H1 (cell line): ENCODE results near the gene SLC47A2. TPM values are rescaled to one million over a fixed set of nuclear protein-coding genes. Genes with fewer than 3 reads are reported as not detected.
A peak's percentile ranks its signal among the peaks of the same experiment; 100 is the strongest.

Experiments used
- CTCF ChIA-PET: fragments of 300-600 bp; sonication (Branson Sonifier 250); formaldehyde crosslinking; loops from one replicate; lab custom pipeline; 2021; ENCODE audit not compliant: partially characterized antibody; lab: Charles Lee
- POLR2A ChIA-PET: fragments of 300-600 bp; sonication (Branson Sonifier 250); formaldehyde crosslinking; loops from one replicate; lab custom pipeline; 2021; ENCODE audit warnings: inconsistent platforms; ENCODE audit not compliant: partially characterized antibody; lab: Charles Lee
- DNase-seq, 2 experiments: peaks; one replicate each; pipeline versions ENCODE4 v3.0.0 to v3.0.0-alpha.2; 2010 to 2022; ENCODE audit warnings: low spot score in 2 of 2, low read depth in 1 of 2, mixed read lengths in 1 of 2
- FAIRE-seq: peaks from 2 replicates; lab custom pipeline; 2011; peaks lifted over from hg19 to GRCh38; lab: Jason Lieb, UNC
- H2AFZ ChIP-seq: 2 replicates; pipeline ENCODE4 v1.8.1; 2012; ENCODE audit warnings: low read length, inconsistent platforms
- H2AK5ac ChIP-seq: 2 replicates; pipeline ENCODE4 v1.6.1; 2013; ENCODE audit warnings: low read depth, low read length
- H2BK120ac ChIP-seq: replicated peaks from 2 replicates; pipeline ENCODE3; 2013; ENCODE audit warnings: low read depth, low read length, inconsistent platforms
- H2BK12ac ChIP-seq: 2 replicates; pipeline ENCODE4 v1.6.1; 2013; ENCODE audit warnings: low read depth, low read length
- H2BK15ac ChIP-seq: 2 replicates; pipeline ENCODE4 v1.6.1; 2013; ENCODE audit warnings: low read length
- H2BK20ac ChIP-seq: 2 replicates; pipeline ENCODE4 v1.6.1; 2013; ENCODE audit warnings: low read length
- H2BK5ac ChIP-seq: 2 replicates; pipeline ENCODE4 v1.6.1; 2013; ENCODE audit warnings: low read depth, low read length
- H3K14ac ChIP-seq: 2 replicates; pipeline ENCODE4 v1.6.1; 2013; ENCODE audit warnings: inconsistent platforms; ENCODE audit not compliant: insufficient read length
- H3K18ac ChIP-seq: 2 replicates; pipeline ENCODE4 v1.6.1; 2013; ENCODE audit warnings: low read length; ENCODE audit errors: extremely low read depth
- H3K23ac ChIP-seq: 2 replicates; pipeline ENCODE4 v1.6.1; 2013; ENCODE audit warnings: inconsistent platforms; ENCODE audit not compliant: insufficient read length
- H3K23me2 ChIP-seq: 2 replicates; pipeline ENCODE4 v1.6.1; 2013; ENCODE audit warnings: low read depth, low read length
- H3K27ac ChIP-seq: 2 replicates; pipeline ENCODE4 v1.6.1; 2011; ENCODE audit warnings: low read depth, low read length, inconsistent platforms
- H3K27me3 ChIP-seq, 4 experiments: replicated peaks in 1 of 4; 1 replicate in 1 of 4; 2 replicates in 3 of 4; pipeline versions ENCODE4 v1.6.1 to v1.8.1; 2011 to 2013; ENCODE audit warnings: low read length in 3 of 4, mild to moderate bottlenecking in 3 of 4, inconsistent platforms in 2 of 4, mixed read lengths in 2 of 4, moderate library complexity in 1 of 4; ENCODE audit not compliant: control insufficient read depth in 3 of 4, insufficient read depth in 3 of 4; ENCODE audit errors: extremely low read depth in 1 of 4
- H3K36me3 ChIP-seq, 4 experiments: 2 replicates each; pipeline versions ENCODE4 v1.6.1 to v1.8.1; 2011 to 2013; ENCODE audit warnings: mild to moderate bottlenecking in 4 of 4, low read length in 3 of 4, moderate library complexity in 2 of 4, control low read depth in 1 of 4, inconsistent platforms in 1 of 4; ENCODE audit not compliant: insufficient read depth in 4 of 4, control insufficient read depth in 2 of 4
- H3K4ac ChIP-seq: replicated peaks from 2 replicates; pipeline ENCODE3; 2013; ENCODE audit warnings: low read length, low read depth, mixed read lengths, inconsistent platforms; ENCODE audit not compliant: insufficient read length
- H3K4me1 ChIP-seq, 4 experiments: replicated peaks in 1 of 4; 1 replicate in 1 of 4; 2 replicates in 3 of 4; pipeline versions ENCODE4 v1.6.1 to v1.8.1; 2011 to 2013; ENCODE audit warnings: low read length in 3 of 4, inconsistent platforms in 2 of 4, mixed read lengths in 1 of 4; ENCODE audit not compliant: insufficient read depth in 4 of 4, control insufficient read depth in 3 of 4
- H3K4me2 ChIP-seq, 2 experiments: 2 replicates each; pipeline versions ENCODE4 v1.6.1 to v1.8.1; 2011 to 2013; ENCODE audit warnings: low read depth in 2 of 2, low read length in 2 of 2, control low read depth in 1 of 2, inconsistent platforms in 1 of 2, mild to moderate bottlenecking in 1 of 2; ENCODE audit not compliant: insufficient read depth in 1 of 2
- H3K4me3 ChIP-seq, 4 experiments: fragments of 200-600, 300-600 bp in 1 of 4; sonication (generic), shearing (Covaris generic), sonication (Bioruptor Twin) in 1 of 4; 2 replicates each; pipeline versions ENCODE4 v1.5.1 to v1.8.1; 2011 to 2016; ENCODE audit warnings: low read length in 4 of 4, low read depth in 3 of 4, control low read depth in 2 of 4, inconsistent platforms in 2 of 4, mild to moderate bottlenecking in 2 of 4, mixed read lengths in 1 of 4, moderate library complexity in 1 of 4; ENCODE audit not compliant: insufficient read depth in 2 of 4; ENCODE audit errors: extremely low read depth in 1 of 4
- H3K56ac ChIP-seq: replicated peaks from 2 replicates; pipeline ENCODE3; 2013; ENCODE audit warnings: low read depth, mild to moderate bottlenecking, mixed read lengths, low read length, inconsistent platforms; ENCODE audit not compliant: insufficient read length
- H3K79me1 ChIP-seq: 2 replicates; pipeline ENCODE4 v1.6.1; 2013; ENCODE audit warnings: low read depth, low read length, control low read depth
- H3K79me2 ChIP-seq, 2 experiments: 2 replicates each; pipeline versions ENCODE4 v1.6.1 to v1.8.1; 2012 to 2013; ENCODE audit warnings: low read length in 2 of 2, mild to moderate bottlenecking in 2 of 2, inconsistent platforms in 1 of 2; ENCODE audit not compliant: insufficient read depth in 2 of 2, control insufficient read depth in 1 of 2
- H3K9ac ChIP-seq, 4 experiments: replicated peaks in 1 of 4; 1 replicate in 1 of 4; 2 replicates in 3 of 4; pipeline versions ENCODE4 v1.6.1 to v1.8.1; 2011 to 2013; ENCODE audit warnings: low read depth in 3 of 4, low read length in 3 of 4, control low read depth in 2 of 4, mild to moderate bottlenecking in 2 of 4, moderate library complexity in 2 of 4, inconsistent platforms in 1 of 4; ENCODE audit errors: extremely low read depth in 1 of 4
- H3K9me3 ChIP-seq, 2 experiments: 2 replicates each; pipeline versions ENCODE4 v1.6.1 to v1.8.1; 2012 to 2013; ENCODE audit warnings: mild to moderate bottlenecking in 2 of 2, moderate library complexity in 2 of 2, control low read depth in 1 of 2, inconsistent platforms in 1 of 2, low read depth in 1 of 2, low read length in 1 of 2, mixed read lengths in 1 of 2; ENCODE audit not compliant: insufficient read depth in 2 of 2
- H4K20me1 ChIP-seq, 2 experiments: replicated peaks in 1 of 2; 2 replicates each; pipeline versions ENCODE3 to v1.8.1; 2011 to 2013; ENCODE audit warnings: inconsistent platforms in 2 of 2, low read length in 2 of 2, mild to moderate bottlenecking in 1 of 2; ENCODE audit not compliant: insufficient read depth in 2 of 2, control insufficient read depth in 1 of 2
- H4K5ac ChIP-seq: 2 replicates; pipeline ENCODE4 v1.6.1; 2013; ENCODE audit warnings: low read length, low read depth, mixed read lengths, inconsistent platforms; ENCODE audit not compliant: insufficient read length
- H4K8ac ChIP-seq: 2 replicates; pipeline ENCODE4 v1.8.0; 2013; ENCODE audit warnings: mild to moderate bottlenecking, moderate library complexity, low read length, inconsistent platforms; ENCODE audit not compliant: insufficient read depth; ENCODE audit errors: extremely low read depth
- H4K91ac ChIP-seq: replicated peaks from 2 replicates; pipeline ENCODE3; 2013; ENCODE audit warnings: low read length, mixed read lengths, inconsistent platforms; ENCODE audit not compliant: insufficient read length
- ASH2L ChIP-seq: fragments of 200-600, 300-600 bp; sonication (generic); IDR thresholded peaks from one replicate; pipeline ENCODE4 v1.7.1; 2017; ENCODE audit warnings: low read length
- CHD2 ChIP-seq: IDR thresholded peaks from 2 replicates; pipeline ENCODE4 v1.6.1; 2012; ENCODE audit warnings: low read length, improper control_type of control experiment
- E2F6 ChIP-seq: IDR thresholded peaks from 2 replicates; pipeline ENCODE4 v1.6.1; 2012; ENCODE audit warnings: inconsistent platforms
- EP300 ChIP-seq, 2 experiments: IDR thresholded peaks; 1 replicate in 1 of 2; 2 replicates in 1 of 2; pipeline ENCODE4 v1.6.1; 2011 to 2012; ENCODE audit warnings: low read depth in 2 of 2, low read length in 2 of 2, mild to moderate bottlenecking in 2 of 2, borderline replicate concordance in 1 of 2, inconsistent platforms in 1 of 2, moderate library complexity in 1 of 2
- HDAC2 ChIP-seq, 2 experiments: fragments of 300-600 bp in 1 of 2; sonication (generic) in 1 of 2; IDR thresholded peaks; 2 replicates each; pipeline ENCODE4 v1.6.1; 2011 to 2012; ENCODE audit warnings: low read depth in 2 of 2, low read length in 2 of 2, mild to moderate bottlenecking in 2 of 2, moderate library complexity in 2 of 2, borderline replicate concordance in 1 of 2, inconsistent platforms in 1 of 2
- JUN ChIP-seq: IDR thresholded peaks from 2 replicates; pipeline ENCODE4 v1.6.1; 2011; ENCODE audit warnings: low read depth, mild to moderate bottlenecking, improper control_type of control experiment, low read length
- RAD21 ChIP-seq, 2 experiments: IDR thresholded peaks in 1 of 2; conservative IDR thresholded peaks in 1 of 2; 2 replicates each; pipeline ENCODE4 v1.6.1; 2011; ENCODE audit warnings: low read depth in 2 of 2, low read length in 2 of 2, improper control_type of control experiment in 1 of 2, inconsistent platforms in 1 of 2, mild to moderate bottlenecking in 1 of 2, moderate library complexity in 1 of 2
- RBBP5 ChIP-seq: IDR thresholded peaks from 2 replicates; pipeline ENCODE4 v1.7.1; 2012; ENCODE audit warnings: low read depth, mild to moderate bottlenecking, inconsistent platforms, low read length, moderate library complexity, borderline replicate concordance
- SIRT6 ChIP-seq: IDR thresholded peaks from one replicate; pipeline ENCODE4 v1.7.1; 2012; ENCODE audit warnings: low read length, inconsistent platforms
- TAF1 ChIP-seq: IDR thresholded peaks from 2 replicates; pipeline ENCODE4 v1.6.1; 2011; ENCODE audit warnings: mild to moderate bottlenecking, low read depth, low read length
- WGBS, 2 experiments: shearing (Covaris generic) in 1 of 2; methylation state at CpG; one replicate each; pipeline versions ENCODE4 v1.1.6 to v1.1.7; 2013 to 2015; ENCODE audit warnings: low lambda C conversion rate in 2 of 2, mixed read lengths in 2 of 2, inconsistent platforms in 1 of 2, low coverage in 1 of 2, missing lambda C conversion rate in 1 of 2; ENCODE audit not compliant: insufficient replicate concordance in 2 of 2, insufficient coverage in 1 of 2, insufficient read length in 1 of 2; ENCODE audit errors: extremely low coverage in 1 of 2, missing lambda C conversion rate in 1 of 2; 5-methylcytosine and 5-hydroxymethylcytosine counted together
- polyA plus RNA-seq, 7 experiments: library from polyadenylated mRNA; depleted of rRNA in 3 of 7; stranded (reverse) in 5 of 7; unstranded in 2 of 7; fragments of >200 nt in 5 of 7; fragments of 200-250 nt in 2 of 7; gene quantifications; 1 replicate in 5 of 7; 2 replicates in 1 of 7; 4 replicates in 1 of 7; pipeline versions ENCODE4 v1.2.1 to v1.2.3, GENCODE V29; 2011 to 2013; ENCODE audit warnings: missing spikeins in 2 of 7, mixed read lengths in 2 of 7
- total RNA-seq: library from RNA; stranded (reverse); fragmentation: NEBNext Ultra II Directional; extraction: Animal tissue kit (Norgen Biotek cat#: 25700); gene quantifications from 2 replicates; pipeline ENCODE4 v1.2.1, GENCODE V29; 2021

SLC47A2 gene
- total and polyA plus RNA-seq, 2 of the 8 experiments (the other 6 are each of a cell fraction or from before 2014, with no cell fraction given), result not detected

- no peak overlapping the region for H3K27ac ChIP-seq
- no peak for FAIRE-seq
- no peak overlapping the region for H2BK12ac ChIP-seq
- H4K20me1 ChIP-seq, result no peaks in the 10 kb centered on the region
- no peak overlapping the region for H2BK120ac ChIP-seq
- POLR2A ChIA-PET, result no interaction called here
- H3K18ac ChIP-seq, result peak overlapping the region; percentile 86
- DNase-seq, result no peak
- CTCF ChIA-PET, result interaction anchor here (0.6 to 4.1 kb wide), 9 partner anchors 9 to 344 kb away, joined by 3 to 36 read pairs (median 4); no protein-coding TSS in a partner anchor
- no peak overlapping the region for H3K4me2 ChIP-seq
- WGBS, 2 experiments, result 89% methylated on average over 15 of the region's 15 CpGs; no CpG with 5 or more reads in 1 of the 2 experiments
- H3K4me1 ChIP-seq, result no peaks in the 10 kb centered on the region; a peak in 3 of 7 replicates
- no peak overlapping the region for H3K4me3 ChIP-seq
- H3K56ac ChIP-seq, result no peak overlapping the region
- H2BK5ac ChIP-seq, result peak overlapping the region; percentile 78; the same call in 1 of the 2 replicates
- no peak overlapping the region for H3K9ac ChIP-seq
- no peaks in the 10 kb centered on the region for H3K9me3 ChIP-seq
- no peak overlapping the region for H2BK15ac ChIP-seq
- H3K79me2 ChIP-seq, result no peaks in the 10 kb centered on the region
- H3K23me2 ChIP-seq, result no peaks in the 10 kb centered on the region
- no peak overlapping the region for H3K4ac ChIP-seq
- H3K79me1 ChIP-seq, result no peaks in the 10 kb centered on the region
- H4K8ac ChIP-seq, result no peak overlapping the region; the same call in 1 of the 2 replicates
- H3K14ac ChIP-seq, result no peak overlapping the region
- no peak overlapping the region for H4K5ac ChIP-seq
- H2BK20ac ChIP-seq, result peak overlapping the region; percentile 77; the same call in 1 of the 2 replicates
- H3K36me3 ChIP-seq, result no peaks in the 10 kb centered on the region
- no peak overlapping the region for H2AK5ac ChIP-seq
- no peaks in the 10 kb centered on the region for H3K27me3 ChIP-seq
- H4K91ac ChIP-seq, result peak overlapping the region; percentile 5
- H3K23ac ChIP-seq, result no peak overlapping the region
- no peak overlapping the region; the same call in 1 of the 2 replicates for H2AFZ ChIP-seq
- TF ChIP-seq RBBP5 (no peak), RAD21 (IDR thresholded peaks at IDR 0.05 in 1 of 2, conservative IDR thresholded peaks at IDR 0.05 in 1 of 2; ENCODE audit: low read depth in 2 of 2, low read length in 2 of 2) (no peak), TAF1 (no peak), E2F6 (no peak), HDAC2 (IDR thresholded peaks at IDR 0.05; ENCODE audit: borderline replicate concordance in 1 of 2, low read depth in 2 of 2, low read length in 2 of 2) (no peak), SIRT6 (no peak), JUN (no peak), ASH2L (no peak), CHD2 (no peak), EP300 (IDR thresholded peaks at IDR 0.05; ENCODE audit: borderline replicate concordance in 1 of 2, low read depth in 2 of 2, low read length in 2 of 2) (no peak)
Measured at GRCh38 chr17:19752216-19753050, 36.0 kb upstream of the SLC47A2 start.
